T47D (cell line): ENCODE measurements around the gene FAM193B.
"Not testable (repeated sequence)": the region's sequence is repeated elsewhere in the genome, so short reads cannot be mapped to it uniquely, and the experiment has no call there.

Experiments used
- DNase-seq, 2 experiments: peaks; one replicate each; pipeline versions ENCODE4 v3.0.0 to v3.0.0-alpha.2; 2011 to 2012; ENCODE audit warnings: low read depth in 1 of 2, low spot score in 1 of 2
- JUND ChIP-seq: IDR thresholded peaks from 2 replicates; pipeline ENCODE4 v1.6.1; 2012; ENCODE audit warnings: low read depth
- in situ Hi-C: cut with HindIII; loops from 2 replicates; pipeline ENCODE4 v1.10.0; 2016; ENCODE audit warnings: low sequenced_read_pairs, low pct_unique_long_range_greater_than_20kb

Gene FAM193B

GRCh38 chr5:177545487-177546257 is 8.7 kb downstream of the FAM193B start:
- DNase-seq: no peak
- in situ Hi-C loops: no loop called here
- no peak for TF ChIP-seq JUND

GRCh38 chr5:177542816-177543465 is 11.4 kb downstream of the FAM193B start:
- no peak for DNase-seq
- in situ Hi-C loops: no loop called here
- no peak for TF ChIP-seq JUND

- TF ChIP-seq JUND: no peak
- DNase-seq: peak in 1 of 2 experiments; percentile 78
- in situ Hi-C loops: no loop called here
Observed at GRCh38 chr5:177540438-177540837, 13.9 kb downstream of the FAM193B start.

- in situ Hi-C loops: no loop called here
- DNase-seq: no peak
- TF ChIP-seq JUND: no peak
Observed at GRCh38 chr5:177539411-177539810, 15.0 kb downstream of the FAM193B start.

- in situ Hi-C loops: no loop called here
- TF ChIP-seq JUND: no peak
Observed at GRCh38 chr5:177538876-177539275, 15.5 kb downstream of the FAM193B start.

GRCh38 chr5:177537389-177538361 is 16.7 kb downstream of the FAM193B start:
- peak in 1 of 2 experiments; percentile 51 for DNase-seq
- no peak for TF ChIP-seq JUND
- in situ Hi-C loops: no loop called here

More at GRCh38 chr5:177538876-177539275, 15.5 kb downstream of the FAM193B start:
- no peak for DNase-seq

GRCh38 chr5:177536386-177536785 is 18.0 kb downstream of the FAM193B start:
- in situ Hi-C loops: no loop called here
- no peak for DNase-seq
- TF ChIP-seq JUND: no peak

- in situ Hi-C loops: no loop called here
- no peak for DNase-seq
Observed at GRCh38 chr5:177535125-177535524, 19.2 kb downstream of the FAM193B start.

GRCh38 chr5:177534433-177534832 is 19.9 kb downstream of the FAM193B start:
- DNase-seq, in situ Hi-C loops: not testable (repeated sequence)

More at GRCh38 chr5:177535125-177535524, 19.2 kb downstream of the FAM193B start:
- no peak for TF ChIP-seq JUND

GRCh38 chr5:177531209-177531940 is 23.0 kb downstream of the FAM193B start:
- peak; percentile 61 to 77 for DNase-seq
- no peak for TF ChIP-seq JUND
- in situ Hi-C loops: no loop called here

GRCh38 chr5:177530638-177531037 is 23.7 kb downstream of the FAM193B start:
- no peak for TF ChIP-seq JUND
- in situ Hi-C loops: no loop called here
- no peak for DNase-seq
